ENCODE data around the gene LHPP.
A peak's percentile ranks its signal among the peaks of the same experiment; 100 is the strongest.

LHPP gene

DNA sequence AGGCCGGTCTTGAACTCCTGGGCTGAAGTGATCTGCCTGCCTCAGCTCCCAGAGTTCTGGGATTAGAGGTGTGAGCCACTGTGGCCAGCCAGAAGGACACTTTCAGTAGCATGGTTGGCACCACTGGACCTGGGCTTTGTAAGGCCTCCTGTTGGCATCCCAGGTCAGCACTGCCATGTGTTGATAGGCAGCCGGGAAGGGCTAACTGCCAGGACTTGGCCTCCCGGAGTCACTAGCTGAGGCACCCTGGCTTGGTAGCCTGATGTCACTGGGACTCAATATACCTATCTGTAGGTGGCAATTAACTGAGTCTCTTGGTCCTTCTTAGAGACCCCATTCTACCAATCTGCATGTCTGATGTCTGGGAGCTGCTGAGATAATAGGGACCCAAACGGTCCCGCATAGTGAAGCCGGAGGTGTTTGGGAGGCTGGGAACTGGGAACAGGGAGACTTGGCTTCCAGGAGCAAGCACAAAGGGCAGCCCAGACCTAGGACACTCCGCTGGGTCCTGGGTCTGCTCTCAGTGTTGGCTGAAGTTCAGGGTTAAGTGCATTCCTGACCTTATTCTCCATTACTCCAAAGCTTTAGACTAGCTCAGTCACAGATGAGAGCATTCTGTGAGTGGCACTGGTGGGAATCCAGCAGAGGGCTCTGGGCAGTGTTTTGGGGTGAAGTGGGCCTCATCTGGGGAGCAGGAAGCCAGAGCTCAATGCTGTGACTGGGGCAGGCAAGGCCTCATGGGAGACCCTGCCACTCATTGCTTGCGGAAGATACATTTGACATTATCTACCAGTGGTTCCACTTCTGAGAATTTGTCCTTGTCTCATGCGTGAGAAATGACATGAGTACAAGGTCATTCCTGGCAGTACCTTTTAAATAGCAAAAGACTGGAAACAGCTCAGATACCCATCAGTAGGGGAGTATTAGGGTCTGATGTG, 2.7 kb downstream of the LHPP start:
- WGBS, 2 donors (ENCODE audit: extremely low coverage in 2 of 2, insufficient read length in 2 of 2, insufficient replicate concordance in 1 of 2), result no CpG with 5 or more reads among the region's 9 CpGs
- no peak for DNase-seq (ENCODE audit: low spot score)
- peaks cover 0 to 3% of the 10 kb centered on the region in 2 donors for H3K9me3 ChIP-seq (replicated peaks in 1 of 2; ENCODE audit: control insufficient read depth in 2 of 2, insufficient read depth in 1 of 2, low read depth in 1 of 2, low read length in 2 of 2)

DNA sequence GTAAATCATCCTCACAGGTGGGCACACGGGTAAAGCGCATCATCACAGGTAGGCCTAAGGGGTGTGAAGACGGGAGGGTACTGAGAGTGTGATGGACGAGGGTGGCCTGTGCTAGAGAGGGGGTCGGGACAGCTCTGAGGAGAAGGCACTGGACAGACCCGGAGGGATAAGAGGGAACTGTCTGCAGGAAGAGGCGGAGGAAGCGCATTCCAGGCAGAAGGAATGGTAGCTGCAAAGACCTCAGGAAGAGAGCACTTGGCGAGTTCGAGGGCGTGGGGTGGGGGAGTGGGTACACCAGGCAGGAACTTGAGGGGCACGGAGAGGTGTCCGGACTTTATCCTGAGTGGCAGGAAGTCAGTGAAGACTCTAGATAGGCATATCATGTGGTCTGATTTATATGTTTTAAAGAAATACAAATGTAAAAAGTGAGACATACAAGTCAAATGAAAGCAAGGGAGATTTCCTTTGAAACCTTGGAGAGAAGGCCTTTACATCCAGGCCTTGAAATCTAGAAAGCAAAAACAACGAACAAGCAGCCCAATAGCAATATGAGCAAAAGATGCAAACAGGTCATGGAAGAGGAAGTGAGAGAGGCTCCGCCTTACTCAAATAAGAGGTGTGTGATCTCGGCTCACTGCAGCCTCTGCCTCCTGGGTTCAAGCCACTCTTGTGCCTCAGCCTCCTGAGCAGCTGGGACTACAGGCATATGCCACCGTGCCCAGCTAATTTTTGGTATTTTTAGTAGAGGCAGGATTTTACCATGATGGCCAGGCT, 3.6 kb downstream of the LHPP start:
- WGBS, 2 donors (ENCODE audit: extremely low coverage in 2 of 2, insufficient read length in 2 of 2, insufficient replicate concordance in 1 of 2), result no CpG with 5 or more reads among the region's 17 CpGs
- Histone ChIP-seq H3K4me3 (ENCODE audit: low read length in 2 of 2) (no peak overlapping the region), H2AK5ac (ENCODE audit: low read depth, low read length) (no peak overlapping the region), H3K18ac (ENCODE audit: low read length) (peak overlapping the region; percentile 28), H4K8ac (ENCODE audit: low read depth, low read length) (no peak overlapping the region), H3K4me2 (ENCODE audit: insufficient read depth, low read length, poor library complexity, severe bottlenecking) (no peak overlapping the region), H3K79me1 (ENCODE audit: low read depth, low read length) (no peaks in the 10 kb centered on the region), H3K4me1 (ENCODE audit: control insufficient read depth in 2 of 2, insufficient read depth in 1 of 2, low read depth in 1 of 2, low read length in 2 of 2) (peaks cover 4 to 14% of the 10 kb centered on the region in 2 donors), H3K23ac (ENCODE audit: low read depth, low read length, poor library complexity) (peak overlapping the region; percentile 86), H2BK12ac (ENCODE audit: low read length) (no peak overlapping the region), H2BK120ac (ENCODE audit: low read depth, low read length) (no peak overlapping the region), H3K36me3 (replicated peaks in 1 of 2; ENCODE audit: control insufficient read depth in 2 of 2, insufficient read depth in 2 of 2, low read length in 2 of 2) (peaks cover 0 to 2% of the 10 kb centered on the region in 2 donors), H2AFZ (ENCODE audit: low read length) (no peak overlapping the region), H3K27ac (replicated peaks; ENCODE audit: low read length) (no peak overlapping the region), H3K27me3 (ENCODE audit: control insufficient read depth in 3 of 3, insufficient read depth in 3 of 3, low read depth in 1 of 3, low read length in 3 of 3) (peaks cover 0 to 9% (median 0%) of the 10 kb centered on the region in 3 experiments), H3K9me3 (replicated peaks in 1 of 2; ENCODE audit: control insufficient read depth in 2 of 2, insufficient read depth in 1 of 2, low read depth in 1 of 2, low read length in 2 of 2) (peaks cover 0 to 3% of the 10 kb centered on the region in 2 donors), H3K9ac (ENCODE audit: low read depth, low read length, poor library complexity) (no peak overlapping the region), H2BK15ac (ENCODE audit: low read length) (no peak overlapping the region), H3K4ac (ENCODE audit: low read length) (no peak overlapping the region), H4K91ac (ENCODE audit: low read depth, low read length, poor library complexity) (no peak overlapping the region), H3K14ac (ENCODE audit: low read length) (no peak overlapping the region), H2BK5ac (ENCODE audit: low read length) (no peak overlapping the region)
- no peak for DNase-seq (ENCODE audit: low spot score)

More for the DNA sequence above, 2.7 kb downstream of the LHPP start:
- H3K14ac ChIP-seq (ENCODE audit: low read length), result no peak overlapping the region
- H3K4ac ChIP-seq (ENCODE audit: low read length), result no peak overlapping the region
- no peak overlapping the region for H2BK15ac ChIP-seq (ENCODE audit: low read length)
- H3K27me3 ChIP-seq (ENCODE audit: control insufficient read depth in 3 of 3, insufficient read depth in 3 of 3, low read depth in 1 of 3, low read length in 3 of 3), result peaks cover 0 to 16% (median 0%) of the 10 kb centered on the region in 3 experiments
- no peak overlapping the region for H2BK120ac ChIP-seq (ENCODE audit: low read depth, low read length)
- no peak overlapping the region for H3K18ac ChIP-seq (ENCODE audit: low read length)
- H2AFZ ChIP-seq (ENCODE audit: low read length), result no peak overlapping the region
- H3K79me1 ChIP-seq (ENCODE audit: low read depth, low read length), result no peaks in the 10 kb centered on the region
- no peak overlapping the region for H4K91ac ChIP-seq (ENCODE audit: low read depth, low read length, poor library complexity)
- no peak overlapping the region for H2AK5ac ChIP-seq (ENCODE audit: low read depth, low read length)
- no peak overlapping the region for H4K8ac ChIP-seq (ENCODE audit: low read depth, low read length)
- no peak overlapping the region for H3K4me2 ChIP-seq (ENCODE audit: insufficient read depth, low read length, poor library complexity, severe bottlenecking)
- peaks cover 0 to 2% of the 10 kb centered on the region in 2 donors for H3K36me3 ChIP-seq (replicated peaks in 1 of 2; ENCODE audit: control insufficient read depth in 2 of 2, insufficient read depth in 2 of 2, low read length in 2 of 2)
- H3K4me3 ChIP-seq (ENCODE audit: low read length in 2 of 2), result no peak overlapping the region
- no peak overlapping the region for H2BK5ac ChIP-seq (ENCODE audit: low read length)
- peaks cover 0 to 9% of the 10 kb centered on the region in 2 donors for H3K4me1 ChIP-seq (ENCODE audit: control insufficient read depth in 2 of 2, insufficient read depth in 1 of 2, low read depth in 1 of 2, low read length in 2 of 2)
- H2BK12ac ChIP-seq (ENCODE audit: low read length), result peak overlapping the region; percentile 8
- no peak overlapping the region for H3K9ac ChIP-seq (ENCODE audit: low read depth, low read length, poor library complexity)
- no peak overlapping the region for H3K23ac ChIP-seq (ENCODE audit: low read depth, low read length, poor library complexity)
- H3K27ac ChIP-seq (replicated peaks; ENCODE audit: low read length), result no peak overlapping the region

DNA sequence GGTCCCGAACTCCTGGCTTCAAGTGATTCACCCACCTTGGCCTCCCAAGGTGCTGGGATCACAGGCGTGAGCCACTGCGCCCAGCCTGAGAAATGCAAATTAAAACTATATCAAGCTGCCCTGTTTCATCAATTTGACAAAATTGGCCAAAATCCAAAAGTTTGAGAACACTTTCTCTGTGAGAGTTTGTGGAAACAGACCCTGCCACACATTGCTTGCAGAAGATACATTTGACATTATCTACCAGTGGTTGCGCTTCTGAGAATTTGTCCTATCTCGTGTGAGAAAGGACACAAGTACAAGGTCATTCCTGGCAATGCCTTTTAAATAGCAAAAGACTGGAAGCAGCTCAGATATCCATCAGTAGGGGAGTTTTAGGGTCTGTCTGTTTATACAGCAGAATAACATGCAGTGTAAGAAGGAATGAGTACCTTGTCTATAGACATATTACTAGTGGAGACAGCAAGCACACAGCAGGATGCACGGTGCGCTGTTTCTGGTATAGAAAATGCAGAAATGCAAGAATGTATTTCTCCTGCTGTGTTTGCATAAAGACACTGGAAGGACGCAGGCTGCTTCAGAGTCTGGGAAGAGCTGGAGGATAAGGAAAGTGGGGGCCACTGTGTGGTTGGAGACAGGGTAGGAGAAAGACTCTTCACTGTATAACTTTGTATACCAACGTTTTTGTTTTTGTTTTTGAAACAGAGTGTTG, 4.3 kb downstream of the LHPP start:
- Histone ChIP-seq H2AFZ (ENCODE audit: low read length) (no peak overlapping the region), H4K91ac (ENCODE audit: low read depth, low read length, poor library complexity) (no peak overlapping the region), H3K14ac (ENCODE audit: low read length) (no peak overlapping the region), H2BK12ac (ENCODE audit: low read length) (no peak overlapping the region), H3K36me3 (replicated peaks in 1 of 2; ENCODE audit: control insufficient read depth in 2 of 2, insufficient read depth in 2 of 2, low read length in 2 of 2) (peaks cover 0 to 2% of the 10 kb centered on the region in 2 donors), H2BK15ac (ENCODE audit: low read length) (no peak overlapping the region), H4K8ac (ENCODE audit: low read depth, low read length) (no peak overlapping the region), H3K9me3 (replicated peaks in 1 of 2; ENCODE audit: control insufficient read depth in 2 of 2, insufficient read depth in 1 of 2, low read depth in 1 of 2, low read length in 2 of 2) (peaks cover 0 to 3% of the 10 kb centered on the region in 2 donors), H3K79me1 (ENCODE audit: low read depth, low read length) (no peaks in the 10 kb centered on the region), H3K4me3 (ENCODE audit: low read length in 2 of 2) (no peak overlapping the region), H3K4me2 (ENCODE audit: insufficient read depth, low read length, poor library complexity, severe bottlenecking) (no peak overlapping the region), H3K27ac (replicated peaks; ENCODE audit: low read length) (no peak overlapping the region), H3K18ac (ENCODE audit: low read length) (no peak overlapping the region), H2AK5ac (ENCODE audit: low read depth, low read length) (no peak overlapping the region), H2BK120ac (ENCODE audit: low read depth, low read length) (no peak overlapping the region), H3K4me1 (ENCODE audit: control insufficient read depth in 2 of 2, insufficient read depth in 1 of 2, low read depth in 1 of 2, low read length in 2 of 2) (peaks cover 10 to 14% of the 10 kb centered on the region in 2 donors), H3K9ac (ENCODE audit: low read depth, low read length, poor library complexity) (no peak overlapping the region), H3K27me3 (ENCODE audit: control insufficient read depth in 3 of 3, insufficient read depth in 3 of 3, low read depth in 1 of 3, low read length in 3 of 3) (peaks cover 0 to 1% (median 0%) of the 10 kb centered on the region in 3 experiments), H3K23ac (ENCODE audit: low read depth, low read length, poor library complexity) (no peak overlapping the region), H2BK5ac (ENCODE audit: low read length) (no peak overlapping the region), H3K4ac (ENCODE audit: low read length) (no peak overlapping the region)
- no peak for DNase-seq (ENCODE audit: low spot score)
- no CpG with 5 or more reads among the region's 9 CpGs for WGBS, 2 donors (ENCODE audit: extremely low coverage in 2 of 2, insufficient read length in 2 of 2, insufficient replicate concordance in 1 of 2)

Measured in neuronal stem cell (in vitro differentiated cells).